HCT116 (cell line): ENCODE results near the gene PSMC3. TPM values are rescaled to one million over a fixed set of nuclear protein-coding genes. Genes with fewer than 3 reads are reported as not detected.

Source experiments
- ATAC-seq: fragments of 200-7000 bp; cut with Tn5 transposase; 2 replicates; pipeline ENCODE4 v1.9.1; 2020; ENCODE audit warnings: mild to moderate bottlenecking, moderate library complexity
- Bru-seq: library from RNA; stranded (reverse); fragments of 400-500 nt; gene quantifications from one replicate; lab custom pipeline; 2021; lab: Mats Ljungman, UMichigan
- BruChase-seq, 2 experiments: library from RNA; stranded (reverse); fragments of 400-500 nt; gene quantifications; one replicate each; lab custom pipeline; 2021; lab: Mats Ljungman, UMichigan
- BruUV-seq: library from RNA; stranded (reverse); fragments of 400-500 nt; replicated peaks from 2 replicates; lab custom pipeline; 2021; lab: Mats Ljungman, UMichigan
- CTCF ChIA-PET: fragments of 300-600 bp; sonication (Branson Sonifier 250); formaldehyde crosslinking; loops from one replicate; lab custom pipeline; 2021; ENCODE audit warnings: antibody characterized with exemption; lab: Charles Lee
- POLR2A ChIA-PET: fragments of 300-600, 350-600 bp; sonication (Branson Sonifier 250); formaldehyde crosslinking; loops from one replicate; lab custom pipeline; 2021; ENCODE audit warnings: antibody characterized with exemption; lab: Charles Lee
- RAD21 ChIA-PET, 2 experiments: fragments of 300-600 bp; sonication (Branson Sonifier 250); formaldehyde crosslinking; loops; one replicate each; lab custom pipeline; 2023; ENCODE audit warnings: low total read pairs in 2 of 2; ENCODE audit not compliant: uncharacterized antibody in 2 of 2, unreplicated experiment in 2 of 2, low non-redundant PET in 1 of 2; lab: Charles Lee
- DNase-seq: peaks from one replicate; pipeline ENCODE4 v3.0.0-alpha.2; 2010; ENCODE audit warnings: low read depth, low spot score
- H2AFZ ChIP-seq: fragments of 200-600 bp; shearing (Covaris generic), sonication (generic); 2 replicates; pipeline ENCODE4 v1.6.1; 2017; ENCODE audit warnings: low read depth, mixed run types, mixed read lengths, antibody characterized with exemption, low read length; ENCODE audit not compliant: poor library complexity, severe bottlenecking
- H3K27ac ChIP-seq: 2 replicates; pipeline ENCODE4 v1.5.1; 2012; ENCODE audit warnings: low read depth, low read length
- H3K27me3 ChIP-seq: fragments of 200-600 bp; sonication (generic); 2 replicates; pipeline ENCODE4 v1.6.1; 2016; ENCODE audit warnings: mixed run types, low read length, mixed read lengths; ENCODE audit not compliant: insufficient read depth
- H3K36me3 ChIP-seq, 2 experiments: fragments of 200-500 bp in 1 of 2; fragments of 200-600 bp in 1 of 2; sonication (Bioruptor generic) in 1 of 2; sonication (generic) in 1 of 2; 2 replicates each; pipeline versions ENCODE4 v1.5.1 to v1.6.1; 2014 to 2016; ENCODE audit warnings: low read length in 2 of 2, inconsistent platforms in 1 of 2, mixed read lengths in 1 of 2, mixed run types in 1 of 2; ENCODE audit not compliant: insufficient read depth in 2 of 2, control insufficient read depth in 1 of 2
- H3K4me1 ChIP-seq, 2 experiments: fragments of 200-600 bp in 1 of 2; sonication (generic) in 1 of 2; 2 replicates each; pipeline versions ENCODE4 v1.5.1 to v1.6.1; 2012 to 2017; ENCODE audit warnings: low read length in 2 of 2, inconsistent platforms in 1 of 2, mild to moderate bottlenecking in 1 of 2, mixed read lengths in 1 of 2, mixed run types in 1 of 2, moderate library complexity in 1 of 2; ENCODE audit not compliant: insufficient read depth in 2 of 2, control insufficient read depth in 1 of 2
- H3K4me2 ChIP-seq: fragments of 200-600 bp; sonication (generic); 2 replicates; pipeline ENCODE4 v1.6.1; 2017; ENCODE audit warnings: mixed run types, low read length, mixed read lengths
- H3K4me3 ChIP-seq, 2 experiments: fragments of 200-600 bp in 1 of 2; sonication (generic) in 1 of 2; replicated peaks in 1 of 2; 2 replicates each; pipeline ENCODE4 v1.5.1; 2011 to 2016; ENCODE audit warnings: low read length in 2 of 2, control low read depth in 1 of 2, low read depth in 1 of 2, mild to moderate bottlenecking in 1 of 2, mixed read lengths in 1 of 2, mixed run types in 1 of 2
- H3K79me2 ChIP-seq: fragments of 200-600 bp; sonication (generic); 2 replicates; pipeline ENCODE4 v1.6.1; 2017; ENCODE audit warnings: mild to moderate bottlenecking, mixed run types, low read length, moderate library complexity, mixed read lengths; ENCODE audit not compliant: insufficient read depth
- H3K9ac ChIP-seq: fragments of 200-600 bp; sonication (generic); 2 replicates; pipeline ENCODE4 v1.6.1; 2016; ENCODE audit warnings: low read length, mixed read lengths
- H3K9me2 ChIP-seq: fragments of 200-600 bp; sonication (generic), shearing (Covaris generic); 2 replicates; pipeline ENCODE4 v1.6.1; 2017; ENCODE audit warnings: mixed run types, mild to moderate bottlenecking, moderate library complexity; ENCODE audit not compliant: insufficient read depth
- H3K9me3 ChIP-seq, 2 experiments: fragments of 200-500 bp in 1 of 2; fragments of 200-600 bp in 1 of 2; sonication (Bioruptor generic) in 1 of 2; sonication (generic) in 1 of 2; 2 replicates each; pipeline ENCODE4 v1.6.1; 2014 to 2017; ENCODE audit warnings: low read length in 2 of 2, mixed read lengths in 2 of 2, inconsistent platforms in 1 of 2, low read depth in 1 of 2, mild to moderate bottlenecking in 1 of 2, mixed run types in 1 of 2, moderate library complexity in 1 of 2; ENCODE audit not compliant: control insufficient read depth in 1 of 2, insufficient read depth in 1 of 2
- H4K20me1 ChIP-seq: fragments of 200-600 bp; sonication (generic), shearing (Covaris generic); 2 replicates; pipeline ENCODE4 v1.6.1; 2017; ENCODE audit warnings: mixed run types, mild to moderate bottlenecking, moderate library complexity; ENCODE audit not compliant: insufficient read depth
- EGR1 ChIP-seq: IDR thresholded peaks from 2 replicates; pipeline ENCODE4 v1.6.1; 2012; ENCODE audit warnings: low read depth
- ELF1 ChIP-seq: IDR thresholded peaks from 2 replicates; pipeline ENCODE4 v1.6.1; 2012; ENCODE audit warnings: low read depth, borderline replicate concordance
- POLR2A ChIP-seq: IDR thresholded peaks from 2 replicates; pipeline ENCODE4 v1.7.0; 2011; ENCODE audit warnings: borderline replicate concordance; ENCODE audit not compliant: insufficient read depth, insufficient read length; ENCODE audit errors: extremely low read depth
- POLR2AphosphoS5 ChIP-seq: IDR thresholded peaks from 2 replicates; pipeline ENCODE4 v1.6.1; 2011; ENCODE audit warnings: mild to moderate bottlenecking, low read depth, low read length, moderate library complexity
- RAD21 ChIP-seq: IDR thresholded peaks from 2 replicates; pipeline ENCODE4 v1.6.1; 2012; ENCODE audit warnings: low read depth, mild to moderate bottlenecking
- SP1 ChIP-seq: IDR thresholded peaks from 2 replicates; pipeline ENCODE4 v1.6.1; 2012; ENCODE audit warnings: low read depth
- SRF ChIP-seq: IDR thresholded peaks from 2 replicates; pipeline ENCODE4 v1.6.1; 2012; ENCODE audit warnings: low read depth
- YY1 ChIP-seq: IDR thresholded peaks from 2 replicates; pipeline ENCODE4 v1.6.1; 2011; ENCODE audit warnings: low read length, low read depth, moderate library complexity, mild to moderate bottlenecking; ENCODE audit not compliant: insufficient replicate concordance; ENCODE audit errors: extremely low read depth
- ZFX ChIP-seq: fragments of 450-650 bp; IDR thresholded peaks from 2 replicates; pipeline ENCODE4 v1.6.1; 2017
- intact Hi-C: fragments of 100-400 bp; cut with micrococcal nuclease; formaldehyde crosslinking; loops from 2 replicates; pipeline ENCODE4 v1.10.0; 2022
- long read RNA-seq: library from polyadenylated mRNA; unstranded; transcript quantifications from one replicate; pipeline ENCODE4 v2.0.0, GENCODE V29; 2021; ENCODE audit not compliant: unreplicated experiment
- polyA plus RNA-seq: library from polyadenylated mRNA; unstranded; fragments of >200 nt; gene quantifications from 2 replicates; pipeline ENCODE4 v1.2.1, GENCODE V29; 2012; ENCODE audit warnings: missing spikeins
- total RNA-seq: library from RNA; stranded (reverse); gene quantifications from one replicate; pipeline ENCODE4 v1.2.1, GENCODE V29; 2021; ENCODE audit not compliant: unreplicated experiment
- TF ChIP-seq, protein P1 (sequence below): IDR thresholded peaks from 2 replicates; pipeline ENCODE4 v1.6.1; 2012; ENCODE audit warnings: low read depth
- TF ChIP-seq, protein P2 (sequence below): IDR thresholded peaks from 2 replicates; pipeline ENCODE4 v1.6.1; 2012

PSMC3 gene
- 155 TPM for total RNA-seq
- polyA plus RNA-seq = 224 and 256 TPM in 2 replicates
- percentile 82 among the genes with signal in this experiment for Bru-seq, nascent RNA
- percentile 94 among the genes with signal in this experiment for BruChase-seq, experiment 1, labeled RNA remaining after a 6-hour chase
- BruChase-seq, experiment 2, labeled RNA remaining after a 2-hour chase = percentile 86 among the genes with signal in this experiment
- long read RNA-seq, transcript PSMC3-212 (12 exons, 1,373 nt) = major isoform, 279 of 331 reads
- long read RNA-seq, partial matches to known transcripts = 39 of 331 reads
- long read RNA-seq, other reads (novel, unspliced or antisense) = 13 of 331 reads

- POLR2A ChIA-PET = interaction anchor here (0.6 to 2.3 kb wide), 2 partner anchors 10 to 100 kb away, joined by 3 to 10 read pairs; no protein-coding TSS in a partner anchor
- peak within 1 kb of the TSS; percentile 76 for H2AFZ ChIP-seq
- ATAC-seq (peak; percentile 91), DNase-seq (peak; percentile 88)
- peaks cover 17 to 29% of the 10 kb centered on the region in 2 experiments; a peak in 3 of 4 replicates for H3K36me3 ChIP-seq
- peak within 1 kb of the TSS; percentile 92 to 98 for H3K4me3 ChIP-seq
- intact Hi-C loops = loop anchor here (10.0 kb wide), 1 partner anchor 128 kb away; the partner anchor contains the start of gene CELF1
- TF ChIP-seq POLR2AphosphoS5 = peak; percentile 71
- TF ChIP-seq POLR2A = peak; percentile 49
- peak; percentile 92 for TF ChIP-seq SP1
- TF ChIP-seq RAD21 = no peak
- TF ChIP-seq, protein P1, sequence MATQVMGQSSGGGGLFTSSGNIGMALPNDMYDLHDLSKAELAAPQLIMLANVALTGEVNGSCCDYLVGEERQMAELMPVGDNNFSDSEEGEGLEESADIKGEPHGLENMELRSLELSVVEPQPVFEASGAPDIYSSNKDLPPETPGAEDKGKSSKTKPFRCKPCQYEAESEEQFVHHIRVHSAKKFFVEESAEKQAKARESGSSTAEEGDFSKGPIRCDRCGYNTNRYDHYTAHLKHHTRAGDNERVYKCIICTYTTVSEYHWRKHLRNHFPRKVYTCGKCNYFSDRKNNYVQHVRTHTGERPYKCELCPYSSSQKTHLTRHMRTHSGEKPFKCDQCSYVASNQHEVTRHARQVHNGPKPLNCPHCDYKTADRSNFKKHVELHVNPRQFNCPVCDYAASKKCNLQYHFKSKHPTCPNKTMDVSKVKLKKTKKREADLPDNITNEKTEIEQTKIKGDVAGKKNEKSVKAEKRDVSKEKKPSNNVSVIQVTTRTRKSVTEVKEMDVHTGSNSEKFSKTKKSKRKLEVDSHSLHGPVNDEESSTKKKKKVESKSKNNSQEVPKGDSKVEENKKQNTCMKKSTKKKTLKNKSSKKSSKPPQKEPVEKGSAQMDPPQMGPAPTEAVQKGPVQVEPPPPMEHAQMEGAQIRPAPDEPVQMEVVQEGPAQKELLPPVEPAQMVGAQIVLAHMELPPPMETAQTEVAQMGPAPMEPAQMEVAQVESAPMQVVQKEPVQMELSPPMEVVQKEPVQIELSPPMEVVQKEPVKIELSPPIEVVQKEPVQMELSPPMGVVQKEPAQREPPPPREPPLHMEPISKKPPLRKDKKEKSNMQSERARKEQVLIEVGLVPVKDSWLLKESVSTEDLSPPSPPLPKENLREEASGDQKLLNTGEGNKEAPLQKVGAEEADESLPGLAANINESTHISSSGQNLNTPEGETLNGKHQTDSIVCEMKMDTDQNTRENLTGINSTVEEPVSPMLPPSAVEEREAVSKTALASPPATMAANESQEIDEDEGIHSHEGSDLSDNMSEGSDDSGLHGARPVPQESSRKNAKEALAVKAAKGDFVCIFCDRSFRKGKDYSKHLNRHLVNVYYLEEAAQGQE = no peak
- TF ChIP-seq ZFX = peak; percentile 29; the same call in 1 of the 2 replicates
- TF ChIP-seq ELF1 = peak; percentile 67; the same call in 1 of the 2 replicates
- TF ChIP-seq EGR1 = peak; percentile 90
- TF ChIP-seq SRF = no peak; the same call in 1 of the 2 replicates
- peak; percentile 94 for TF ChIP-seq YY1
- TF ChIP-seq, protein P2, sequence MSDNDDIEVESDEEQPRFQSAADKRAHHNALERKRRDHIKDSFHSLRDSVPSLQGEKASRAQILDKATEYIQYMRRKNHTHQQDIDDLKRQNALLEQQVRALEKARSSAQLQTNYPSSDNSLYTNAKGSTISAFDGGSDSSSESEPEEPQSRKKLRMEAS = peak; percentile 81
- no peaks in the 10 kb centered on the region for H3K9me2 ChIP-seq
- peak within 1 kb of the TSS; percentile 96 for H3K9ac ChIP-seq
- BruUV-seq = no TSS peak
- no peaks in the 10 kb centered on the region for H3K9me3 ChIP-seq
- peaks cover 12 to 23% of the 10 kb centered on the region in 2 experiments for H3K4me1 ChIP-seq
- no peaks in the 10 kb centered on the region for H4K20me1 ChIP-seq
- H3K27ac ChIP-seq = peak within 1 kb of the TSS; percentile 77
- no peaks in the 10 kb centered on the region for H3K27me3 ChIP-seq
- H3K4me2 ChIP-seq = peak within 1 kb of the TSS; percentile 79
- CTCF ChIA-PET = interaction anchor here (1.0 to 2.7 kb wide), 3 partner anchors 14 to 52 kb away, joined by 3 to 12 read pairs (median 6); no protein-coding TSS in a partner anchor
- H3K79me2 ChIP-seq = peaks cover 42% of the 10 kb centered on the region
- RAD21 ChIA-PET = no interaction called here
Measured at GRCh38 chr11:47426062-47426956, at the start of gene PSMC3. TSS of gene PSMC3 (minus strand) at chr11:47426439. CDS start at chr11:47426279, 160 bp downstream.
